ENCODE data around the gene CDH4.

DNA sequence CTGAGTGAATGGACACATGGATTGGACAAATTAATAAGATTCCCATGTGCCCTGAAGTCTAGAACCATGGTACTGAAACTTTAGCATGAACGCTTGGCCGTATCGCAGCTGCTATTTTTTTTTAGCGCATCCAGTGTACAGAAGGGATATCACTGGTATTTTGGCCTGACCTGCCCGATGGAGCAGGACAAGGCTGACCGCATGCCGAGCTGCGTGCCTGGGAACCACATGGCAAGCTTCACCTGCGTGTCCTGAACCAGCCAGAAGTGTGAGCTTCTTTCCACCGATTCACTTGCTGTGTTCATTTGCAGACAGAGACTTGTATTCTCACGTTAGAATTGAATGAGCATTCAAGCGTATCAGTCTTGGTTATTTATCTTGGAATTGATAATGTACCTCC lies 145.7 kb downstream of the CDH4 start:
- TF ChIP-seq, protein P1, sequence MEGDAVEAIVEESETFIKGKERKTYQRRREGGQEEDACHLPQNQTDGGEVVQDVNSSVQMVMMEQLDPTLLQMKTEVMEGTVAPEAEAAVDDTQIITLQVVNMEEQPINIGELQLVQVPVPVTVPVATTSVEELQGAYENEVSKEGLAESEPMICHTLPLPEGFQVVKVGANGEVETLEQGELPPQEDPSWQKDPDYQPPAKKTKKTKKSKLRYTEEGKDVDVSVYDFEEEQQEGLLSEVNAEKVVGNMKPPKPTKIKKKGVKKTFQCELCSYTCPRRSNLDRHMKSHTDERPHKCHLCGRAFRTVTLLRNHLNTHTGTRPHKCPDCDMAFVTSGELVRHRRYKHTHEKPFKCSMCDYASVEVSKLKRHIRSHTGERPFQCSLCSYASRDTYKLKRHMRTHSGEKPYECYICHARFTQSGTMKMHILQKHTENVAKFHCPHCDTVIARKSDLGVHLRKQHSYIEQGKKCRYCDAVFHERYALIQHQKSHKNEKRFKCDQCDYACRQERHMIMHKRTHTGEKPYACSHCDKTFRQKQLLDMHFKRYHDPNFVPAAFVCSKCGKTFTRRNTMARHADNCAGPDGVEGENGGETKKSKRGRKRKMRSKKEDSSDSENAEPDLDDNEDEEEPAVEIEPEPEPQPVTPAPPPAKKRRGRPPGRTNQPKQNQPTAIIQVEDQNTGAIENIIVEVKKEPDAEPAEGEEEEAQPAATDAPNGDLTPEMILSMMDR (conservative IDR thresholded peaks at IDR 0.05): no peak
- TF ChIP-seq ZFX (IDR thresholded peaks at IDR 0.05): no peak

Measured in C4-2B (cell line).